DOHH2 (cell line): ENCODE measurements around the gene CD320.

ENCODE experiments used
- EZH2phosphoT487 ChIP-seq: fragments of 200-600 bp; sonication (generic); IDR thresholded peaks from 2 replicates; pipeline ENCODE4 v1.6.1; 2017; ENCODE audit warnings: borderline replicate concordance, mild to moderate bottlenecking, antibody characterized with exemption, low read length, moderate library complexity, mixed read lengths
- TF ChIP-seq, protein P1 (sequence below): fragments of 200-600 bp; sonication (generic); IDR thresholded peaks from one replicate; pipeline ENCODE4 v1.5.1; 2014; ENCODE audit warnings: antibody characterized with exemption, mild to moderate bottlenecking, low read depth, low read length; ENCODE audit not compliant: poor library complexity, severe bottlenecking

DNA sequence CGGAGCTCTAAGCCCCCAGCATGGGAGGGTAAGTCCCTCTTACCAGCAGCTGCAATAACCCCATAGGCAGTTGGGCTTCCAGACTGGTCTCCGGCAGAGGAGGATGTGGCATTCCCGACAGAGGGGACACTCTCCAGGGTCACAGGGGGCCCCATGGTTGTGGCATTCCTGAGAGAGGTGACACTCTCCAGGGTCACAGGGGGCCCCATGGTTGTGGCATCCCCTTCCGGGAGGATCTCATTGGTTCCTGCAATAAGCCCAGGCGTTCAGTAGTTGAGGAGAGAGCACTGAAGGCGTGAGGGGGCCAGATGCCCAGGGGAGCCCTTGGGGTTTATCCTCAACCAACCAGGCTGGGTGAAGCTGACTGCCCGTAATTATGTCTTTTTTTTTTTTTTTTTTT lies 5.4 kb downstream of the CD320 start:
- TF ChIP-seq, protein P1, sequence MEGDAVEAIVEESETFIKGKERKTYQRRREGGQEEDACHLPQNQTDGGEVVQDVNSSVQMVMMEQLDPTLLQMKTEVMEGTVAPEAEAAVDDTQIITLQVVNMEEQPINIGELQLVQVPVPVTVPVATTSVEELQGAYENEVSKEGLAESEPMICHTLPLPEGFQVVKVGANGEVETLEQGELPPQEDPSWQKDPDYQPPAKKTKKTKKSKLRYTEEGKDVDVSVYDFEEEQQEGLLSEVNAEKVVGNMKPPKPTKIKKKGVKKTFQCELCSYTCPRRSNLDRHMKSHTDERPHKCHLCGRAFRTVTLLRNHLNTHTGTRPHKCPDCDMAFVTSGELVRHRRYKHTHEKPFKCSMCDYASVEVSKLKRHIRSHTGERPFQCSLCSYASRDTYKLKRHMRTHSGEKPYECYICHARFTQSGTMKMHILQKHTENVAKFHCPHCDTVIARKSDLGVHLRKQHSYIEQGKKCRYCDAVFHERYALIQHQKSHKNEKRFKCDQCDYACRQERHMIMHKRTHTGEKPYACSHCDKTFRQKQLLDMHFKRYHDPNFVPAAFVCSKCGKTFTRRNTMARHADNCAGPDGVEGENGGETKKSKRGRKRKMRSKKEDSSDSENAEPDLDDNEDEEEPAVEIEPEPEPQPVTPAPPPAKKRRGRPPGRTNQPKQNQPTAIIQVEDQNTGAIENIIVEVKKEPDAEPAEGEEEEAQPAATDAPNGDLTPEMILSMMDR: no peak
- TF ChIP-seq EZH2phosphoT487: no peak
